HepG2 (cell line): ENCODE data around the gene PLXNB2. TPM values are rescaled to one million over a fixed set of nuclear protein-coding genes. Genes with fewer than 3 reads are reported as not detected.

Experiments
- ARID2 ChIP-seq: sonication (generic); formaldehyde crosslinking; IDR thresholded peaks from 2 replicates; pipeline ENCODE4 v1.8.1; 2022; ENCODE audit warnings: mild to moderate bottlenecking, missing genetic modification reagents, borderline replicate concordance
- CEBPG ChIP-seq: IDR thresholded peaks from 2 replicates; pipeline ENCODE4 v1.6.1; 2016
- DMAP1 ChIP-seq: IDR thresholded peaks from 2 replicates; pipeline ENCODE4 v1.6.1; 2016
- FOXA3 ChIP-seq: IDR thresholded peaks from 2 replicates; pipeline ENCODE4 v1.6.1; 2016; ENCODE audit warnings: missing genetic modification reagents, missing compliant biosample characterization
- HMGA1 ChIP-seq: sonication (generic); formaldehyde crosslinking; conservative IDR thresholded peaks from 2 replicates; pipeline ENCODE4 v1.4.0; 2020; ENCODE audit warnings: missing genetic modification reagents
- HNRNPL ChIP-seq: fragments of 200-400 bp; formaldehyde crosslinking; IDR thresholded peaks from 2 replicates; pipeline ENCODE4 v1.6.1; 2017; ENCODE audit warnings: mild to moderate bottlenecking, low read depth, low read length
- MYC ChIP-seq: sonication (generic); formaldehyde crosslinking; IDR thresholded peaks from 2 replicates; pipeline ENCODE4 v1.9.0; 2021; ENCODE audit warnings: missing genetic modification reagents, borderline replicate concordance
- PLRG1 ChIP-seq: fragments of 450-650 bp; conservative IDR thresholded peaks from 2 replicates; pipeline ENCODE4 v1.6.1; 2016
- PPARG ChIP-seq: conservative IDR thresholded peaks from 2 replicates; pipeline ENCODE4 v1.6.1; 2016; ENCODE audit warnings: missing biosample characterization, missing genetic modification reagents
- ZBTB39 ChIP-seq: sonication (generic); formaldehyde crosslinking; IDR thresholded peaks from 2 replicates; pipeline ENCODE4 v1.5.0; 2020; ENCODE audit warnings: missing genetic modification reagents
- ZNF12 ChIP-seq: sonication (generic); formaldehyde crosslinking; IDR thresholded peaks from 2 replicates; pipeline ENCODE4 v1.5.0; 2020; ENCODE audit warnings: missing genetic modification reagents
- ZNF275 ChIP-seq: sonication (generic); formaldehyde crosslinking; IDR thresholded peaks from 2 replicates; pipeline ENCODE4 v1.8.0; 2022; ENCODE audit warnings: missing genetic modification reagents, mild to moderate bottlenecking, inconsistent platforms, borderline replicate concordance
- ZNF280B ChIP-seq: sonication (generic); formaldehyde crosslinking; IDR thresholded peaks from 2 replicates; pipeline ENCODE4 v1.5.0; 2020; ENCODE audit warnings: missing genetic modification reagents, mild to moderate bottlenecking, borderline replicate concordance
- ZNF280D ChIP-seq: sonication (generic); formaldehyde crosslinking; IDR thresholded peaks from 2 replicates; pipeline ENCODE4 v1.5.1; 2020; ENCODE audit warnings: mild to moderate bottlenecking, missing genetic modification reagents
- ZNF350 ChIP-seq: sonication (generic); formaldehyde crosslinking; IDR thresholded peaks from 2 replicates; pipeline ENCODE4 v1.4.0; 2020; ENCODE audit warnings: mild to moderate bottlenecking, low read depth, missing genetic modification reagents, borderline replicate concordance
- ZNF441 ChIP-seq: sonication (generic); formaldehyde crosslinking; IDR thresholded peaks from 2 replicates; pipeline ENCODE4 v1.7.0; 2021; ENCODE audit warnings: missing genetic modification reagents, borderline replicate concordance
- ZNF446 ChIP-seq: sonication (generic); formaldehyde crosslinking; IDR thresholded peaks from 2 replicates; pipeline ENCODE4 v1.5.0; 2020; ENCODE audit warnings: mild to moderate bottlenecking, missing genetic modification reagents
- ZNF556 ChIP-seq: sonication (generic); formaldehyde crosslinking; IDR thresholded peaks from 2 replicates; pipeline ENCODE4 v1.4.0; 2020; ENCODE audit warnings: mild to moderate bottlenecking, missing genetic modification reagents, borderline replicate concordance
- ZNF605 ChIP-seq: sonication (generic); formaldehyde crosslinking; IDR thresholded peaks from 2 replicates; pipeline ENCODE4 v1.8.0; 2022; ENCODE audit warnings: mild to moderate bottlenecking, missing genetic modification reagents
- ZNF713 ChIP-seq: sonication (generic); formaldehyde crosslinking; IDR thresholded peaks from 2 replicates; pipeline ENCODE4 v1.4.0; 2020; ENCODE audit warnings: mild to moderate bottlenecking, missing genetic modification reagents
- ZNF83 ChIP-seq: sonication (generic); formaldehyde crosslinking; IDR thresholded peaks from 2 replicates; pipeline ENCODE4 v1.4.0; 2020; ENCODE audit warnings: missing genetic modification reagents, mild to moderate bottlenecking, borderline replicate concordance
- polyA plus RNA-seq, 8 experiments: library from polyadenylated mRNA; depleted of rRNA in 3 of 8; stranded (reverse) in 7 of 8; unstranded in 1 of 8; fragments of >200 nt; fragmentation: Illumina TruSeq in 4 of 8; extraction: Trizol in 4 of 8; gene quantifications; 2 replicates each; pipeline versions ENCODE4 v1.2.1 to v1.2.3, GENCODE V29; 2011 to 2016; ENCODE audit warnings: low read depth in 4 of 8, missing spikeins in 1 of 8, mixed read lengths in 1 of 8; ENCODE audit not compliant: insufficient read depth in 1 of 8
- total RNA-seq, 5 experiments: library from RNA; depleted of rRNA; stranded (reverse); fragments of >200 nt; fragmentation: Illumina TruSeq; extraction: Trizol; gene quantifications; 2 replicates each; pipeline ENCODE4 v1.2.3, GENCODE V29; 2016; ENCODE audit warnings: low read depth in 1 of 5

PLXNB2 gene
- total and polyA plus RNA-seq, 2 of the 13 experiments (the other 11 are each of a cell fraction or from before 2014, with no cell fraction given) = 32.6 to 68.9 TPM

GRCh38 chr22:50342651-50343540 is 35.5 kb upstream of the PLXNB2 start, which contains the start of gene PPP6R2 (continued):
- TF ChIP-seq ZNF280B (CRISPR knock-in tag) = no peak
- no peak for TF ChIP-seq ZNF83
- 0 out of 2 replicates have a peak, but pooled peaks have one; percentile 64 for TF ChIP-seq ZNF280D (CRISPR knock-in tag)
- TF ChIP-seq HNRNPL = no peak
- no peak for TF ChIP-seq ZNF605 (CRISPR knock-in tag)
- 0 out of 2 replicates have a peak, but pooled peaks have one; percentile 13 for TF ChIP-seq ZNF275 (CRISPR knock-in tag)
- no peak for TF ChIP-seq ZNF713 (CRISPR knock-in tag)
- no peak for TF ChIP-seq CEBPG
- no peak for TF ChIP-seq PLRG1
- TF ChIP-seq MYC (CRISPR knock-in tag) = 0 out of 2 replicates have a peak, but pooled peaks have one; percentile 35
- TF ChIP-seq ARID2 (CRISPR knock-in tag) = no peak
- TF ChIP-seq ZNF446 (CRISPR knock-in tag) = no peak
- 0 out of 2 replicates have a peak, but pooled peaks have one; percentile 39 for TF ChIP-seq DMAP1 (CRISPR knock-in tag)
- no peak for TF ChIP-seq ZNF12 (CRISPR knock-in tag)
- TF ChIP-seq ZNF350 (CRISPR knock-in tag) = 0 out of 2 replicates have a peak, but pooled peaks have one; percentile 11
- TF ChIP-seq ZNF441 (CRISPR knock-in tag) = 0 out of 2 replicates have a peak, but pooled peaks have one; percentile 21
- TF ChIP-seq ZNF556 (CRISPR knock-in tag) = peak; percentile 14; the same call in 1 of the 2 replicates
- TF ChIP-seq ZBTB39 (CRISPR knock-in tag) = no peak
- no peak for TF ChIP-seq PPARG (CRISPR knock-in tag)
- TF ChIP-seq FOXA3 (CRISPR knock-in tag) = 0 out of 2 replicates have a peak, but pooled peaks have one; percentile 2
- no peak for TF ChIP-seq HMGA1
